GM12874 (cell line): ENCODE measurements around the gene HTRA3.

Experiments
- CTCF ChIP-seq: IDR thresholded peaks from 2 replicates; pipeline ENCODE4 v1.5.1; 2011; ENCODE audit warnings: low read depth, mild to moderate bottlenecking, control low read depth, low read length, moderate library complexity; ENCODE audit not compliant: insufficient read depth

HTRA3 gene

DNA sequence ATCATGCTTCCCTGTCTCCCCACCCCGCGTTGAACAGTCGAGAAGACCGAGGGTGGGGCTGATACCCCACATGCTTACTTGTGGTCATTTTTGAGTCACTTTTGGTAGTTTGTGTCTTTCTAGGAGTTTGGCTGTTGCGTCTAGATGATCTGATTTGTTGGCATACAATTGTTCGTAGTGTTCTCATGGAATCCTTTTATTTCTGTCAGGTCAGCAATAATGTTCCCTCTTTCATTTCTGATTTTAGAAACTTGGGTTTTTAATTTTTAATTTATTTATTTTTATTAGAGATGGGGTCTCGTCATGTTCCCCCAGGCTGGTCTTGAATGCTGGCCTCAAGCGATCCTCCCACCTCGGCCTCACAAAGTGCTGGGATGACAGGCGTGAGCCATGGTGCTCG lies 39.5 kb upstream of the HTRA3 start:
- no peak for TF ChIP-seq CTCF

- TF ChIP-seq CTCF, result no peak
These were observed 38.7 kb upstream of the HTRA3 start for GRCh38 chr4:8230891-8231290.

- no peak for TF ChIP-seq CTCF
These were observed 38.0 kb upstream of the HTRA3 start for GRCh38 chr4:8231551-8232049.

DNA sequence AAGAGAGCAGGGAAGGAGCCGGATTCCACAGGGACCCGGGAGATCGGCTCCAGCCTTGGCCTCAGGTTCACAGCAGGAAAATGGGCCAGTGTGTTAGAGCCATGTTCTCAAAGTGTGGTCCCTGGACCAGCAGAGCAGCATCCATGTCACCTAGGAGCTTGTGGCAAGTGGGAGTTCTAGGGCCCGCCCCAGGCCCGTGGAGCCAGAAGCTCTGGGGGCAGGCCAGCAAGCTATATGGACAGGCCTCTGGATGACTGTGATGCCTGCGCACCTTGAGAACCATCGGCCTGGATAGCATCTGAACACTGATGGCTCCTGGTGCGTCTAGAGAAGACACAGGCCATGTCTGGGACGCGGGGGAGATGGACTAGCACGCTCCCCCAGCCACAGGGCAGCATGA lies 36.8 kb upstream of the HTRA3 start:
- TF ChIP-seq CTCF, result no peak

DNA sequence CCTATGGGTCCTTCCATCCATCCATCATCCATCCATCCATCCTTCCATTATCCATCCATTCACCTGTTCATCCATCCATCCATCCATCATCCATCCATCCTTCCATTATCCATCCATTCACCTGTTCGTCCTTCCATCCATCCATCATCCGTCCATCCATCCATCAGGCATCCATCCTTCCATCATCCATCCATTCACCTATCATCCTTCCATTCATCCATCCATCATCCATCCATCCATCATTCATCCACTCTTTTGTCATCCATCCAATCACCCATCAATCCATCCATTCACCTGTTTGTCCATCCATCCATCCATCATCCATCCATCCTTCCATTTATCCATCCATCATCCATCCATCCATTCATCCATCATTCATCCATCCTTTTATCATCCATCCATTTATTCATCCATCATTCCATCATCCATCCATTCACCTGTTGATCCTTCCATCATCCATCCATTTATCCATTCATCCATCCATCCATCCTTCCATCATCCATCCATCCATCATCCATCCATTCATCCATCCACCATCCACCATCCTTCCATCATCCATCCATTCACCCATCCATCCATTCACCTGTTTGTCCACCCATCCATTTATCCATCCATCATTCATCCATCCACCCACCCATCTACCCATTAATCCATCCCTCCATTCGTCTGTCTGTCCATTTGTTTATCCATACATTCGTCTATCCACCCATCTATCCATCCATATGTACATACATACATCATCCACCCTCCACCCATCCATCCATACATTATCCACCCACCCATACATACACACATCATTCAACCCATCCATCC lies 35.7 kb upstream of the HTRA3 start:
- no peak for TF ChIP-seq CTCF

DNA sequence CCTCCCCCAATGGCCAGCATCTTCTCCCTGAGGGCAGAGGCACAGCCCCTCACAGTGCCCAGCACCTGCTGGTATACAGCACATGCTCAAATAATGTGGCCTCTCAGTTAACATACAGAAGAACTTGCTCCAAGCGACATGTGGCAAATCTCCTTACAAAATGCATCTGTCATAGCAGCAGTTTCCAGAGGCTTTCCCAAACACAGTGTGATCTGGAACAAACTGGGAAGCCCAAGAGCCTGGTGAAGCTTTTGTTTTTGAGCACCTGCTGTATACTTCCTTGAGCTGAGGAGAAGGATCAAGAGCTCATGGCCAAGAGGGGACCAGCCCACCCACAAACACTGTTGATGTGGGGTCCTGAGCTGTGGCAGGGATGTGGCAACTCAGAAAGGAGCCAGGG lies 34.8 kb upstream of the HTRA3 start:
- TF ChIP-seq CTCF, result no peak

- no peak for TF ChIP-seq CTCF
These were observed 34.3 kb upstream of the HTRA3 start for GRCh38 chr4:8235224-8235623.
